Peyer's patch (tissue), 4 donors: ENCODE results near the gene CPO. TPM values are rescaled to one million over a fixed set of nuclear protein-coding genes. Genes with fewer than 3 reads are reported as not detected.

Source experiments
- DNase-seq, 3 donors: peaks; one replicate each; pipeline ENCODE4 v3.0.0-alpha.2; 2017 to 2019
- H3K27ac ChIP-seq, 4 donors: fragments of 200-600 bp; sonication (generic); one replicate each; pipeline ENCODE4 v1.5.1; 2016 to 2019
- H3K27me3 ChIP-seq, 2 donors: fragments of 200-600 bp; sonication (generic); one replicate each; pipeline ENCODE4 v1.5.1; 2019
- H3K36me3 ChIP-seq, 3 donors: fragments of 200-600 bp; sonication (generic); one replicate each; pipeline ENCODE4 v1.5.1; 2016 to 2019
- H3K4me1 ChIP-seq, 4 donors: fragments of 200-600 bp; sonication (generic); one replicate each; pipeline ENCODE4 v1.5.1; 2016 to 2019
- H3K4me3 ChIP-seq, 4 donors: fragments of 200-600 bp; sonication (generic); 1 replicate in 3 of 4; 2 replicates in 1 of 4; pipeline ENCODE4 v1.5.1; 2016 to 2019; ENCODE audit warnings: mild to moderate bottlenecking in 1 of 4
- H3K9me3 ChIP-seq, 4 donors: fragments of 200-600 bp; sonication (generic); one replicate each; pipeline ENCODE4 v1.5.1; 2016 to 2019; ENCODE audit warnings: mild to moderate bottlenecking in 1 of 4
- CTCF ChIP-seq, 6 experiments: fragments of 450-650 bp in 4 of 6; fragments of 200-600 bp in 2 of 6; sonication (generic) in 1 of 6; IDR thresholded peaks; one replicate each; pipeline ENCODE4 v1.5.1; 2017 to 2019; ENCODE audit warnings: antibody characterized with exemption in 6 of 6, mild to moderate bottlenecking in 3 of 6, moderate library complexity in 1 of 6
- POLR2A ChIP-seq, 2 donors: fragments of 450-650 bp; IDR thresholded peaks; one replicate each; pipeline ENCODE4 v1.5.1; 2017; ENCODE audit warnings: antibody characterized with exemption in 2 of 2, mild to moderate bottlenecking in 2 of 2, moderate library complexity in 2 of 2
- total RNA-seq, 4 donors: library from RNA; depleted of rRNA; stranded (reverse); fragments of >200 nt; gene quantifications; one replicate each; pipeline ENCODE4 v1.1.0, GENCODE V29; 2016

CPO gene
- total RNA-seq, 4 donors from 2014 or later: 208 to 585 (median 234) TPM; not detected in 1

- Histone ChIP-seq H3K4me1 (no peaks in the 10 kb centered on the region), H3K4me3 (no peak overlapping the region), H3K36me3 (no peaks in the 10 kb centered on the region), H3K27ac (no peak overlapping the region), H3K27me3 (no peaks in the 10 kb centered on the region), H3K9me3 (no peaks in the 10 kb centered on the region)
- TF ChIP-seq CTCF (IDR thresholded peaks at IDR 0.05): no peak
- no peak for TF ChIP-seq POLR2A (IDR thresholded peaks at IDR 0.05)
- DNase-seq: no peak
Measured at GRCh38 chr2:207015901-207016300, 76.6 kb downstream of the CPO start.

Other genes with a start within 250 kb of the CPO start
- not detected for gene DYTN, start 221.1 kb upstream of the CPO start, total RNA-seq
- gene MDH1B, start 174.2 kb upstream of the CPO start, total RNA-seq: 10 to 100 TPM in 1 of 4 donors, 1 to 10 TPM in 1, under 1 TPM in 1, not detected in 1; 0.40 to 23.9 (median 1.1) TPM
- 10 to 100 TPM; 15.8 to 34.0 (median 29.8) TPM for gene FASTKD2, start 173.9 kb upstream of the CPO start, total RNA-seq
- 10 to 100 TPM; 22.5 to 63.5 (median 37.1) TPM for gene KLF7, start 226.4 kb downstream of the CPO start, total RNA-seq